Stimulated activated CD8-positive, alpha-beta memory T cell treated with anti-CD3 and anti-CD28 coated beads, Interleukin-15, amount 100 ng/mL, for 48 hours (primary cell): Measurements from ENCODE around the gene NRARP.

Experiments used
- DNase-seq, 2 donors: peaks; one replicate each; pipeline ENCODE4 v3.0.0-alpha.2; 2020; ENCODE audit warnings: low read depth in 2 of 2

Gene NRARP

GRCh38 chr9:137311171-137311985 is 9.3 kb upstream of the NRARP start:
- no peak for DNase-seq

- DNase-seq: no peak
Measured at GRCh38 chr9:137310189-137311052, 8.3 kb upstream of the NRARP start.

DNA sequence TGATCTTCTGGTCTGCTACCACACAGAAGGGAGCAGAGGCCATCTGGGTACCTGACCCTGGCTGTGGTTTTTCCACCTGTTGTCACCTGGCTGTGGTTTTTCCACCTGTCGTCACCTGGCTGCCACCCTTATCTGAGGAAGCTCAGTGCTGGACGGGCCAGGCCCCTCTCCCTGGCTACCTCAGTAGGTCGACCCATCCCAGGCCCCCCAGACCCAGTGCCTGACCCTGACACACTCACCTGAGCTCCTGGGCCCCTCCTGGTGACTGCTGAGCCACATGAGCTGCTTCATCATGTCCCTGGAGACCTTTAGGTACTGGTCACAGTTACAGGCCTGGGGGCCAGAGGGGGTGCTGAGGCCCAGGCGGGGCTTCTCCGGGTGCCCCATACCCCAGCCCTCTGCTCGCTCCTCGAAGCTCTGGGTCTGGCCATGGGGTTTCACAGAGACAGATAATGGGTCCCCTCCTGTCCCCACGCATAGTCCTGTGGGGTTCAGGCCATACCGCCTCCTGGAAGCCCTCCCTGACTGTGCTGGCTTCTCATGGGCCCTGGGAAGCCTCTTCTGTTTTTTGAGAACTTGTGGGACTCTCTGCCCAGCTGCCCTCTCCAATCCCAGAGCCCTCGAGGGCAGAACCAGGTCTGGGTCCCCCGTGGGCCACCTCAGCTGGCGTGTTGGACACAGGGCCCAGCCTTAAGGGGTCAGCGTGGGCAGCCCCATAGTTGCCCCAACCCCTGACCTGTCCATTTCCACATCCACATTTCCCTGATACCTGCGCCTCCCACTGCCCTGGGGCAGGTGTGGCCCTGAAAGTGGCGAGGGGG is 7.5 kb upstream of the NRARP start:
- no peak for DNase-seq

- no peak for DNase-seq
Measured at GRCh38 chr9:137308057-137308619, 6.1 kb upstream of the NRARP start.

GRCh38 chr9:137307255-137308056 is 5.4 kb upstream of the NRARP start:
- DNase-seq: no peak

DNA sequence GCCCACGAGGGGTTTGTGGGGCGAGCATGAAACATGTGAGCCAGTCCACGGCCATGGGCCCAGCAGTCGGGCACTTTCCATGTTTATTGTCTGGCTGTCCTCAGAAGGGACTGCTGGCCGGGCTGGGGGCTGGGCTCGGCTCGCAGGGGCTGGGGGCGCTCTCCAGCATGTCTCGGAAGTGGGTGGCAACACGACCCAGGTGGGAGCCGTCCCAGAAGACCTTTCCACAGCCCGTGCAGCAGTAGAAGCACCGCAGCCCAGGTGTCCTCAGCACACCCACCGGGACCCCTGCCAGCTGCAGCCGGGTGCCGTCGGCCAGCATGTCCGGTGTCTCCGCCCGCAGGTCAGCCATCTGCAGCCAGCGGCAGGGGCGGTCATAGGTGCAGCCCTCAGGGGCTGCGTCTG is 4.8 kb upstream of the NRARP start:
- DNase-seq: no peak

GRCh38 chr9:137306066-137306849 is 4.2 kb upstream of the NRARP start:
- DNase-seq: no peak

GRCh38 chr9:137305798-137306065 is 3.7 kb upstream of the NRARP start:
- DNase-seq: no peak

DNA sequence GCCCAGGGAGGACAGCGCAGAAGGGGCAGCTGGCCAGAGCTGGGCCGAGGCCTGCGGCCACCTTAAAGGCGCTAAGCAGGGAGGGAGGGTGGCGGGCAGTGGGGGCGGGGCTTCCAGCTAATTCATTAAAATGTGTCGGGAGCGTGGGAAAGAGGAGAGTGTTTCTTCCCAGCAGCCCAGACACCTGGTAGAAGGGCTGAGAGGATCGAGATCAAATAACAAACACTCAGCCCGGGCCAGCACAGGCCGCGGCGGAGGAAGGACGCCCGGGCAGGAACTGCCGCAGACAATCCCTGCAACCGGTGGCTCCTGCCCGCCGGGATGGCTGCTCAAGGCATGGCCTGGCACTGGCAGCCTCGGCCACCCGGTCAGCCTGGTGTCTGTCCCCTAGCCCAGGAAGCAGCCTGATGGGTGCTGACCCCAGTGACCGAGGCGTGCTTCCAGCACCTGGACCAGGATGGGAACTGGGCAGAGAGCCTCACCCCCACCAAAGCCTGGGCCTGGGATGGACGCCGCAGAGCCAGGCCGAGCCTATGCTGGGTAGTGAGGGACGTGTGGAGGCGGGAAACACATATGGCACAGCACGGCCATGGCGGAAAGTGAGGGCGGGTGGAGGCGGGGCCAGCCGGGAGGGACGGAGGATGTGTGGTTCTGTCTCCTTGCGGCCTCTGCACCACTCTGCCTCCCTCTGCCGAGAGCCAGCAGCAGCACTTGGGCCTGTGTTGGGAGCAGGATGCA is 3.2 kb upstream of the NRARP start:
- peak; percentile 45 to 52 for DNase-seq

GRCh38 chr9:137304383-137305059 is 2.5 kb upstream of the NRARP start:
- DNase-seq: no peak

DNA sequence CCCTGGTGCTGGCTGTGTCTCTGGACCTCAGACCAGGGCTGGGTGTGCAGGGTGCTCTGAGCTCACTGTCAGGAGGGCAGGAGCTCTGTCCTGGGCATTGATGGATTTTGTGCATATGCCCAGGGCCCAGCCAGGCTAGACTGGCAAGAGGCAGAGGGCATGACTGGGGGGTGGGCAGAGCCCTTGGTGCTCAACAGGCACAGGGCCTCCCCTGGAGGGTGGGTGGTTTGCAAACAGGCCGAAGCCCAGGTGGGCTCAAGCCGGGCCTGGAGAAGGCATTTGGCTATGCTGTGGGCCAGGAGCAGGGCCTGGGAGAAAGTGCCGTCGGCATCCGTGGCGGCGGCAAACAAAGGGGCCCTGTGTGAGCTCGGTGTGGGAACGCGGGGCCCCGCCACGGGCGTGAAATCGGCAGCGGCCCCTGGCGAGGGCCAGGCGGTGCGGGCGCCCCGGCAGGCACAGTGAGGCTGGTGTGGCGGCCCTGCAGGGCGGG is 1.9 kb upstream of the NRARP start:
- no peak for DNase-seq

DNA sequence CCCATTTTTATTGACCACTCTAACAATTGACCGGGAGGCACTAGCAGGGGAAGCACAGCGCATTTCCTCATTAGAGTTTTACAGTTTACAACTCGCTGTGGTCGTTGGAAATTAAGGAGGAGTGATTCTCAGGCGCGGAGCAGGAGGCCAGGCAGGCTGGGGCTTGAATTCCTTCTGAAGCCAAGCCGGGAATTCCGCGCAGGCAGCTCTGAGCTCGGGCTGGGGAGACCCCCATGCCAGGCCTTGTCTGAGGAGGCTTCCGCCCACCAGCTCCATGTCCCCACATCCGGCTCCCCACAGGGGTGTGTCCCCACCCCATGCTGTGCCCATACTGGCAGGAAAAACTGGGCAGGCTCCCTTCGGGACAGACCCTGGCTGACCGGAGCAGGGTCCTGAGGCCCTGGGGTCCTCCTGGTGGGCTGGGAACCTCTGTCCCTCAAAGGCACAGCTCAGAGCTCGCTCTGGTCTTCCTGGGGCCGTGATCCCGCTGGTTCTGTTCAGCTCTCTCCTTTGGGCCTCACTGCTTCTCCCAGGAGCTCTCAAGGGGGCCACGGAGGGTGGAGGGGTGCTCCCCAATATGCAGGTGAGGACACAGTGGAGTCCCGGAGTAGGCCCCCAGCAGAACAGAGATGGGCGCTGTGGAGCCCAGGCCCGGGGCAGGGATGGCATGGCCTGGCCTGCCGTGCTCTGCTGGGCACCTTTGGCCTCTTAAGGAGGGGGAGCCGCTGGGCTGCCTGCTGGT is 1.3 kb upstream of the NRARP start:
- no peak for DNase-seq

DNA sequence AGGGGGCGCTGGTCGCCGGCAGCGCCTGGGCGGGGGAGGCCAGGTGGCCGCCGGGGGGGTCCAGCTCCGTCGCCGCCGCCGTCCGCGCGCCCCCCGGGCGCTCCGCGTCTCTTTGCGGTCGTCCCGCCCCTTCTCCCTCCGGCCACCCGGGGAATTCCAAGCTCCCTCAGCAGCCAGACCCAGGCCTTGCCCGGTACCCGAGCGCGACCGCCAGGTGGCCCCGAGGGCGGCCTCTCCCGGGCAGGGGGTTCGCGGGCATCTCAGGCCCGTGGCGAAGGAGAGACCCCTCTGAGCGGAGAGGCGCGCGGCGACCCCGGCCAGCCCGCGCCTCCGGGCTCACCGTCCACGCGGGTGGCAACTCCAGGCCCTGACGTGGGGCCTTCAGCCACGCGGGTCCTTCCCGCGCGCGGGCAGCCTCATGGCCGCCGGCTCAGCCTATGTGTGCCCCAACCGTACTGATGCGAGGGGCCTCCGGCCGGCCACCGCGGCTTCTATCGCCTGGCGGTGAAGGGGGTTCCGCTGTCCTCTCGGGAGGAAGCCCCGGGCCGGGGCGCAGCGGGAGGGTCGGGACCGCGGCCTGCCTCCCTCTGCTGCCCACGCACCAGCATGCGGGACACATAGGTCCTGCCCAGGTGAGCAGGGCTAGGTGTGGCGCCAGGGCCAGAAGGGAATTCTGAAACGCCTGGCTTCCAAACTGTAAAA is 529 bp upstream of the NRARP start:
- DNase-seq: no peak

DNA sequence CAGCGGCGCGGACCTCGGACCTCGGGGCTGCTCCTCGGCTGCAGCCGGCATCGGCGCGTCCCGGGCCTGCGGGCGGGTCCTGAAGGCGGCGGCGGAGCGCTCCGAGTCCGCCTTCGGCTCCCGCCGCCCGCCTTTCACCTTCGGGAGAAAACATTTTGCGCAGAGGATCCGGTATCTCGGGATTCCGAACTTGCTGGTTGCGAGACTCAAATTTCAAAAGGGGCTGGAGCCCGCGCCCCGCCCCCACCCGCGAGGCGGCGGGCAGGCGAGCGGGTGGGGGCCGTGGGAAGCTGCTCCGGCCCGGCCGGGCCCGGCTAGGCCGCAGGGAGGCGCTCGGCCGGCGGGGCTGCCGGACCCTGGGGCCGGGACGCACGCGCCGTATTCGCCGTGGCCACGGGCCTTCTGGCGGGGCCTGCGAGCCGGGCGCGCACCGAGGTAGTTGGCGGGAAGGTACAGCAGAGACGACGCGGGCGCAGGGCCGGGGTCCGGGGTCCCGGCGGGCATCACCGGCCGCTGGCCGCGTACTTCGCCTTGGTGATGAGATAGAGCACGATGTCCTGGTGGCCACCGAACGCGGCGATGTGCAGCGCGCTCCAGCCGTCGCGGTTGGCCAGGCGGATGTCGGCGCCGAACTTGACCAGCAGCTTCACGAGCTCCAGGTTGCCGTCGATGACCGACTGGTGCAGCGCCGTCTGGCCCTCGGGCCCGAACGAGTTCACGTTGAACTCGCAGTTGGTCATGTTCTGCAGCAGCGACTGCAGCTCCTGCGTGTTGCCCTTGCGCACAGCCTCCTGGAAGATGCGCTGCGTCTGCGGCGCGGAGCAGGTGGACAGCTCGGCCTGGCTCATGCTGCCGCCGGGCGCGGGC is 757 bp downstream of the NRARP start:
- DNase-seq: no peak

GRCh38 chr9:137300567-137301080 is 1.4 kb downstream of the NRARP start:
- DNase-seq: no peak

DNA sequence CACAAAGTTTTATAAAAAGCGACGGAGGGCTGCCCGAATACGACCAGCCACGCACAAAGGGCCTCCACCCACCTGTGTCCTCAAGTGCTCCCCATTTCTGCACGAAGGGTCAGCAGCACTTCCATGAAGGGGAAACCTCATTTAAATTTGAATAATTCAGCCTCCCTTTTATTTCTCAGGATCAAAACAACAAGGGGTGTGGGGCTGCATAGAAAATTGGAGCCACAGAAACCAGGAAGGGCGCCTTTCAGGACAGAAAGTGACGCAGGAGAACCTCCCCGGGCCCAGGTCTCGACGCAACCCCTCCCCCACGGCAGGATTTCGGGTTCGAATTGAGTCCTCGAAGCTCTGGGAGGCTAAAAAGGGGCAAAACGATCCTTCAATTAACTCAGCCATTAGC is 2.1 kb downstream of the NRARP start:
- no peak for DNase-seq
